Transverse colon (tissue), 4 donors: ENCODE results near the gene CELF4.

Experiments
- CTCF ChIP-seq, 5 experiments: fragments of 200-600 bp in 3 of 5; fragments of 450-650 bp in 2 of 5; sonication (generic) in 3 of 5; IDR thresholded peaks; 1 replicate in 2 of 5; 2 replicates in 3 of 5; pipeline ENCODE4 v1.5.1; 2016 to 2017; ENCODE audit warnings: antibody characterized with exemption in 5 of 5, inconsistent platforms in 3 of 5, mild to moderate bottlenecking in 2 of 5, moderate library complexity in 1 of 5
- EP300 ChIP-seq: sonication (generic); formaldehyde crosslinking; IDR thresholded peaks from one replicate; pipeline ENCODE4 v1.6.1; 2017; ENCODE audit warnings: antibody characterized with exemption, low read depth
- POLR2AphosphoS5 ChIP-seq, 3 donors: sonication (generic); formaldehyde crosslinking; IDR thresholded peaks; one replicate each; pipeline ENCODE4 v1.6.1; 2016; ENCODE audit warnings: antibody characterized with exemption in 3 of 3

- TF ChIP-seq CTCF (IDR thresholded peaks at IDR 0.05) (no peak), EP300 (no peak), POLR2AphosphoS5 (IDR thresholded peaks at IDR 0.05) (no peak)
Observed at GRCh38 chr18:37270038-37270665, 295.4 kb downstream of the CELF4 start.
